Astrocyte (in vitro differentiated cells and primary cell): ENCODE measurements around the gene BCKDHB. TPM values are rescaled to one million over a fixed set of nuclear protein-coding genes. Genes with fewer than 3 reads are reported as not detected.

Experiments used
- DNase-seq: peaks from one replicate; pipeline ENCODE4 v3.0.0-alpha.2; 2010; ENCODE audit warnings: low read depth
- FAIRE-seq: peaks from 2 replicates; lab custom pipeline; 2011; peaks lifted over from hg19 to GRCh38; lab: Jason Lieb, UNC
- H2AFZ ChIP-seq: 2 replicates; pipeline ENCODE4 v1.6.0; 2012; ENCODE audit warnings: low read depth, low read length, inconsistent platforms
- H3K27ac ChIP-seq: 2 replicates; pipeline ENCODE4 v1.5.1; 2011; ENCODE audit warnings: low read depth, low read length, inconsistent platforms
- H3K27me3 ChIP-seq: 2 replicates; pipeline ENCODE4 v1.6.0; 2011; ENCODE audit warnings: low read length, inconsistent platforms; ENCODE audit not compliant: insufficient read depth
- H3K36me3 ChIP-seq: 2 replicates; pipeline ENCODE4 v1.5.1; 2011; ENCODE audit warnings: low read length, inconsistent platforms; ENCODE audit not compliant: insufficient read depth
- H3K4me1 ChIP-seq: 2 replicates; pipeline ENCODE4 v1.5.1; 2011; ENCODE audit warnings: low read length, inconsistent platforms; ENCODE audit not compliant: insufficient read depth
- H3K4me2 ChIP-seq: 2 replicates; pipeline ENCODE4 v1.6.0; 2012; ENCODE audit warnings: low read length, inconsistent platforms
- H3K4me3 ChIP-seq: 2 replicates; pipeline ENCODE4 v1.5.1; 2011; ENCODE audit warnings: low read depth, mild to moderate bottlenecking, low read length, inconsistent platforms; ENCODE audit not compliant: insufficient read depth
- H3K79me2 ChIP-seq: 2 replicates; pipeline ENCODE4 v1.6.0; 2012; ENCODE audit warnings: mild to moderate bottlenecking, low read length, inconsistent platforms; ENCODE audit not compliant: insufficient read depth
- H3K9ac ChIP-seq: 2 replicates; pipeline ENCODE4 v1.6.0; 2012; ENCODE audit warnings: mild to moderate bottlenecking, low read length, inconsistent platforms
- H3K9me3 ChIP-seq: 2 replicates; pipeline ENCODE4 v1.5.1; 2012; ENCODE audit warnings: low read depth, mild to moderate bottlenecking, low read length, inconsistent platforms; ENCODE audit not compliant: insufficient read depth
- H4K20me1 ChIP-seq: 2 replicates; pipeline ENCODE4 v1.6.0; 2012; ENCODE audit warnings: low read length, inconsistent platforms; ENCODE audit not compliant: insufficient read depth
- H3K27ac Mint-ChIP-seq: one replicate; pipeline ENCODE4 v1.8.0; 2021; ENCODE audit warnings: mild to moderate bottlenecking, mixed read lengths; ENCODE audit not compliant: unreplicated experiment
- H3K27me3 Mint-ChIP-seq: one replicate; pipeline ENCODE4 v1.8.0; 2021; ENCODE audit warnings: low read depth, mixed read lengths; ENCODE audit not compliant: unreplicated experiment
- H3K36me3 Mint-ChIP-seq: one replicate; pipeline ENCODE4 v1.8.0; 2021; ENCODE audit warnings: low read depth, mixed read lengths; ENCODE audit not compliant: unreplicated experiment
- H3K4me1 Mint-ChIP-seq: one replicate; pipeline ENCODE4 v1.8.0; 2021; ENCODE audit warnings: low read depth, mixed read lengths; ENCODE audit not compliant: unreplicated experiment
- H3K4me3 Mint-ChIP-seq: one replicate; pipeline ENCODE4 v1.8.0; 2021; ENCODE audit warnings: mild to moderate bottlenecking, moderate library complexity, mixed read lengths; ENCODE audit not compliant: unreplicated experiment
- H3K9me3 Mint-ChIP-seq: one replicate; pipeline ENCODE4 v1.8.0; 2021; ENCODE audit warnings: mild to moderate bottlenecking, mixed read lengths; ENCODE audit not compliant: unreplicated experiment
- EZH2 ChIP-seq: IDR thresholded peaks from 2 replicates; pipeline ENCODE4 v1.6.1; 2012; ENCODE audit warnings: mild to moderate bottlenecking, low read length, inconsistent platforms; ENCODE audit not compliant: insufficient read depth
- total RNA-seq: library from RNA; stranded (reverse); gene quantifications from 2 replicates; pipeline ENCODE4 v1.2.1, GENCODE V29; 2021
- TF ChIP-seq, protein P1 (sequence below): IDR thresholded peaks from 2 replicates; pipeline ENCODE4 v1.5.1; 2011; ENCODE audit warnings: low read depth, mild to moderate bottlenecking, inconsistent platforms, low read length, moderate library complexity; ENCODE audit not compliant: insufficient read depth

The BCKDHB gene
- total RNA-seq, 1 donor from 2014 or later, result 18.4 TPM

DNA sequence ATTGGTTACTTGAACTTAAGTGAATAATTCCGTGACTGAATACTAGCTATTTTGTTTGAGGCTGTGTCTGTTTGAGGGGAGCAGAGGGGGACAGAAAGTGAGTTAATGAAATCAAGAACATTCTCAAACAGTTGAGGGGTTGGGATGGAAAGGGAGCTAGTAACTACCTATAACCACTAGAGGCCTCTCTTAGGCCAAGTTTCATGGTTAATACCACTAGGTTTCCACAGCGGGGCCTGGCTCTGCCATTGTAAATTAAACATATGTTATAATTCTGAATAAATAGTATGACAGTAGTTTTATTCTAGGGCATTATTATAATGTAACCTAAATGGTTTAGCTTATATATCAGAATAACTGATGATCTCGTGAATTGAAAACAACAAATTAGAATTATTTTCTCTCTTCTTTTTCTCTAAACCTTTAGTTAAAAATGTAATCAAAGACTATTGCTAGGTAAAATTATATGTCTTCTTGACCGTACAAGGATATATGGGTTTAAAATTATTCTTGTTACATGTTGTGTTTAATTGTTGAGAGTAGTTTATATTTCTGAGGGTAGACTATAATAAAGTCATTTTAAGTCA lies 108.1 kb downstream of the BCKDHB start:
- TF ChIP-seq, protein P1, sequence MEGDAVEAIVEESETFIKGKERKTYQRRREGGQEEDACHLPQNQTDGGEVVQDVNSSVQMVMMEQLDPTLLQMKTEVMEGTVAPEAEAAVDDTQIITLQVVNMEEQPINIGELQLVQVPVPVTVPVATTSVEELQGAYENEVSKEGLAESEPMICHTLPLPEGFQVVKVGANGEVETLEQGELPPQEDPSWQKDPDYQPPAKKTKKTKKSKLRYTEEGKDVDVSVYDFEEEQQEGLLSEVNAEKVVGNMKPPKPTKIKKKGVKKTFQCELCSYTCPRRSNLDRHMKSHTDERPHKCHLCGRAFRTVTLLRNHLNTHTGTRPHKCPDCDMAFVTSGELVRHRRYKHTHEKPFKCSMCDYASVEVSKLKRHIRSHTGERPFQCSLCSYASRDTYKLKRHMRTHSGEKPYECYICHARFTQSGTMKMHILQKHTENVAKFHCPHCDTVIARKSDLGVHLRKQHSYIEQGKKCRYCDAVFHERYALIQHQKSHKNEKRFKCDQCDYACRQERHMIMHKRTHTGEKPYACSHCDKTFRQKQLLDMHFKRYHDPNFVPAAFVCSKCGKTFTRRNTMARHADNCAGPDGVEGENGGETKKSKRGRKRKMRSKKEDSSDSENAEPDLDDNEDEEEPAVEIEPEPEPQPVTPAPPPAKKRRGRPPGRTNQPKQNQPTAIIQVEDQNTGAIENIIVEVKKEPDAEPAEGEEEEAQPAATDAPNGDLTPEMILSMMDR, result peak; percentile 82
- TF ChIP-seq EZH2, result no peak
- Histone ChIP-seq H4K20me1 (no peaks in the 10 kb centered on the region), H3K27ac (no peak overlapping the region), H3K4me2 (no peak overlapping the region), H3K4me3 (no peak overlapping the region), H3K4me1 (no peaks in the 10 kb centered on the region), H2AFZ (no peak overlapping the region), H3K9me3 (no peaks in the 10 kb centered on the region), H3K79me2 (no peaks in the 10 kb centered on the region), H3K9ac (no peak overlapping the region), H3K36me3 (no peaks in the 10 kb centered on the region), H3K27me3 (no peaks in the 10 kb centered on the region)
- Mint-ChIP-seq H3K27me3 (no peaks in the 10 kb centered on the region), H3K36me3 (peaks cover 2% of the 10 kb centered on the region), H3K4me3 (no peak overlapping the region), H3K9me3 (no peaks in the 10 kb centered on the region), H3K4me1 (peaks cover 18% of the 10 kb centered on the region), H3K27ac (no peak overlapping the region)
- peak; percentile 31 for DNase-seq
- peak; percentile 52 for FAIRE-seq

- H3K27ac ChIP-seq, result no peak overlapping the region
- no peaks in the 10 kb centered on the region for H4K20me1 ChIP-seq
- H3K27ac Mint-ChIP-seq, result no peak overlapping the region
- H3K27me3 ChIP-seq, result no peaks in the 10 kb centered on the region
- no peaks in the 10 kb centered on the region for H3K9me3 Mint-ChIP-seq
- no peaks in the 10 kb centered on the region for H3K36me3 ChIP-seq
- peaks cover 18% of the 10 kb centered on the region for H3K4me1 Mint-ChIP-seq
- DNase-seq, result no peak
- H3K9ac ChIP-seq, result no peak overlapping the region
- no peaks in the 10 kb centered on the region for H3K79me2 ChIP-seq
- no peaks in the 10 kb centered on the region for H3K27me3 Mint-ChIP-seq
- no peaks in the 10 kb centered on the region for H3K9me3 ChIP-seq
- H3K36me3 Mint-ChIP-seq, result peaks cover 3% of the 10 kb centered on the region
- H3K4me1 ChIP-seq, result no peaks in the 10 kb centered on the region
- no peak overlapping the region for H3K4me3 ChIP-seq
- no peak for FAIRE-seq
- TF ChIP-seq, protein P1, result no peak
- no peak for TF ChIP-seq EZH2
- no peak overlapping the region for H2AFZ ChIP-seq
- no peak overlapping the region for H3K4me3 Mint-ChIP-seq
- no peak overlapping the region for H3K4me2 ChIP-seq
Observed at GRCh38 chr6:80215063-80215462, 108.6 kb downstream of the BCKDHB start.

DNA sequence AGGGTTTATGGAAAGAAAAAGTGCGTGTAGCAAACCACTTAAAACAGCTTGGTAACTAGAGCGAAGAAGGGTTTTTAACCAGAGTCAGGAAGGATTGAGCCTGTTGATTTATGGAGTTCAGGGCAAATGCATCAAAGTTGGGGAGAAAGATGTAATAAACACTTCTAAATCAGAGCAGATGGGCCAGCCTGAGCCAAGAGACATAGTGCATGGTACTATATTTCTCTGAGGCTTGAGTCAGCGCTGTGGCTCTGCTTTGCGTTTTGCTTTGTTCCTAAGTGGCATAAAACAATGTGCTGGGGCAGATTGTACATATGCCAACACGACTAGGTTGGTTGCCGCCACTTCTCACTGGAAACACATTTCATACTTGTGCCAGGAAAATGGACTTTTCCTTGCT lies 111.3 kb downstream of the BCKDHB start:
- Histone ChIP-seq H3K4me1 (no peaks in the 10 kb centered on the region), H3K9me3 (no peaks in the 10 kb centered on the region), H3K9ac (no peak overlapping the region), H3K27me3 (no peaks in the 10 kb centered on the region), H3K4me2 (no peak overlapping the region), H4K20me1 (no peaks in the 10 kb centered on the region), H3K4me3 (no peak overlapping the region), H3K27ac (no peak overlapping the region), H3K79me2 (no peaks in the 10 kb centered on the region), H2AFZ (no peak overlapping the region), H3K36me3 (no peaks in the 10 kb centered on the region)
- no peak for DNase-seq
- H3K4me3 Mint-ChIP-seq, result no peak overlapping the region
- no peaks in the 10 kb centered on the region for H3K27me3 Mint-ChIP-seq
- H3K36me3 Mint-ChIP-seq, result peaks cover 3% of the 10 kb centered on the region
- H3K4me1 Mint-ChIP-seq, result no peaks in the 10 kb centered on the region
- TF ChIP-seq, protein P1, result no peak
- TF ChIP-seq EZH2, result no peak
- H3K27ac Mint-ChIP-seq, result no peak overlapping the region
- no peaks in the 10 kb centered on the region for H3K9me3 Mint-ChIP-seq
- peak; percentile 5 for FAIRE-seq
